HCT116 (cell line): Measurements from ENCODE around the gene VSTM1. TPM values are rescaled to one million over a fixed set of nuclear protein-coding genes. Genes with fewer than 3 reads are reported as not detected.

Source experiments
- ATAC-seq: fragments of 200-7000 bp; cut with Tn5 transposase; 2 replicates; pipeline ENCODE4 v1.9.1; 2020; ENCODE audit warnings: mild to moderate bottlenecking, moderate library complexity
- BruUV-seq: library from RNA; stranded (reverse); fragments of 400-500 nt; replicated peaks from 2 replicates; lab custom pipeline; 2021; lab: Mats Ljungman, UMichigan
- CTCF ChIA-PET: fragments of 300-600 bp; sonication (Branson Sonifier 250); formaldehyde crosslinking; loops from one replicate; lab custom pipeline; 2021; ENCODE audit warnings: antibody characterized with exemption; lab: Charles Lee
- POLR2A ChIA-PET: fragments of 300-600, 350-600 bp; sonication (Branson Sonifier 250); formaldehyde crosslinking; loops from one replicate; lab custom pipeline; 2021; ENCODE audit warnings: antibody characterized with exemption; lab: Charles Lee
- RAD21 ChIA-PET, 2 experiments: fragments of 300-600 bp; sonication (Branson Sonifier 250); formaldehyde crosslinking; loops; one replicate each; lab custom pipeline; 2023; ENCODE audit warnings: low total read pairs in 2 of 2; ENCODE audit not compliant: uncharacterized antibody in 2 of 2, unreplicated experiment in 2 of 2, low non-redundant PET in 1 of 2; lab: Charles Lee
- DNase-seq: peaks from one replicate; pipeline ENCODE4 v3.0.0-alpha.2; 2010; ENCODE audit warnings: low read depth, low spot score
- H2AFZ ChIP-seq: fragments of 200-600 bp; shearing (Covaris generic), sonication (generic); 2 replicates; pipeline ENCODE4 v1.6.1; 2017; ENCODE audit warnings: low read depth, mixed run types, mixed read lengths, antibody characterized with exemption, low read length; ENCODE audit not compliant: poor library complexity, severe bottlenecking
- H3K27ac ChIP-seq: 2 replicates; pipeline ENCODE4 v1.5.1; 2012; ENCODE audit warnings: low read depth, low read length
- H3K27me3 ChIP-seq: fragments of 200-600 bp; sonication (generic); 2 replicates; pipeline ENCODE4 v1.6.1; 2016; ENCODE audit warnings: mixed run types, low read length, mixed read lengths; ENCODE audit not compliant: insufficient read depth
- H3K36me3 ChIP-seq, 2 experiments: fragments of 200-500 bp in 1 of 2; fragments of 200-600 bp in 1 of 2; sonication (Bioruptor generic) in 1 of 2; sonication (generic) in 1 of 2; 2 replicates each; pipeline versions ENCODE4 v1.5.1 to v1.6.1; 2014 to 2016; ENCODE audit warnings: low read length in 2 of 2, inconsistent platforms in 1 of 2, mixed read lengths in 1 of 2, mixed run types in 1 of 2; ENCODE audit not compliant: insufficient read depth in 2 of 2, control insufficient read depth in 1 of 2
- H3K4me1 ChIP-seq, 2 experiments: fragments of 200-600 bp in 1 of 2; sonication (generic) in 1 of 2; 2 replicates each; pipeline versions ENCODE4 v1.5.1 to v1.6.1; 2012 to 2017; ENCODE audit warnings: low read length in 2 of 2, inconsistent platforms in 1 of 2, mild to moderate bottlenecking in 1 of 2, mixed read lengths in 1 of 2, mixed run types in 1 of 2, moderate library complexity in 1 of 2; ENCODE audit not compliant: insufficient read depth in 2 of 2, control insufficient read depth in 1 of 2
- H3K4me2 ChIP-seq: fragments of 200-600 bp; sonication (generic); 2 replicates; pipeline ENCODE4 v1.6.1; 2017; ENCODE audit warnings: mixed run types, low read length, mixed read lengths
- H3K4me3 ChIP-seq, 2 experiments: fragments of 200-600 bp in 1 of 2; sonication (generic) in 1 of 2; replicated peaks in 1 of 2; 2 replicates each; pipeline ENCODE4 v1.5.1; 2011 to 2016; ENCODE audit warnings: low read length in 2 of 2, control low read depth in 1 of 2, low read depth in 1 of 2, mild to moderate bottlenecking in 1 of 2, mixed read lengths in 1 of 2, mixed run types in 1 of 2
- H3K79me2 ChIP-seq: fragments of 200-600 bp; sonication (generic); 2 replicates; pipeline ENCODE4 v1.6.1; 2017; ENCODE audit warnings: mild to moderate bottlenecking, mixed run types, low read length, moderate library complexity, mixed read lengths; ENCODE audit not compliant: insufficient read depth
- H3K9ac ChIP-seq: fragments of 200-600 bp; sonication (generic); 2 replicates; pipeline ENCODE4 v1.6.1; 2016; ENCODE audit warnings: low read length, mixed read lengths
- H3K9me2 ChIP-seq: fragments of 200-600 bp; sonication (generic), shearing (Covaris generic); 2 replicates; pipeline ENCODE4 v1.6.1; 2017; ENCODE audit warnings: mixed run types, mild to moderate bottlenecking, moderate library complexity; ENCODE audit not compliant: insufficient read depth
- H3K9me3 ChIP-seq, 2 experiments: fragments of 200-500 bp in 1 of 2; fragments of 200-600 bp in 1 of 2; sonication (Bioruptor generic) in 1 of 2; sonication (generic) in 1 of 2; 2 replicates each; pipeline ENCODE4 v1.6.1; 2014 to 2017; ENCODE audit warnings: low read length in 2 of 2, mixed read lengths in 2 of 2, inconsistent platforms in 1 of 2, low read depth in 1 of 2, mild to moderate bottlenecking in 1 of 2, mixed run types in 1 of 2, moderate library complexity in 1 of 2; ENCODE audit not compliant: control insufficient read depth in 1 of 2, insufficient read depth in 1 of 2
- H4K20me1 ChIP-seq: fragments of 200-600 bp; sonication (generic), shearing (Covaris generic); 2 replicates; pipeline ENCODE4 v1.6.1; 2017; ENCODE audit warnings: mixed run types, mild to moderate bottlenecking, moderate library complexity; ENCODE audit not compliant: insufficient read depth
- CBX3 ChIP-seq: IDR thresholded peaks from 2 replicates; pipeline ENCODE4 v1.6.1; 2012; ENCODE audit warnings: low read depth
- CEBPB ChIP-seq: IDR thresholded peaks from 2 replicates; pipeline ENCODE4 v1.6.1; 2012; ENCODE audit warnings: low read depth
- CTCF ChIP-seq, 3 experiments: fragments of 200-600 bp in 1 of 3; sonication (generic) in 1 of 3; IDR thresholded peaks in 2 of 3; conservative IDR thresholded peaks in 1 of 3; 2 replicates each; pipeline ENCODE4 v1.5.1; 2012 to 2017; ENCODE audit warnings: low read depth in 2 of 3, low read length in 2 of 3, antibody characterized with exemption in 1 of 3, borderline replicate concordance in 1 of 3, control low read depth in 1 of 3, mild to moderate bottlenecking in 1 of 3, mixed read lengths in 1 of 3, mixed run types in 1 of 3, moderate library complexity in 1 of 3; ENCODE audit not compliant: insufficient read depth in 1 of 3
- EGR1 ChIP-seq: IDR thresholded peaks from 2 replicates; pipeline ENCODE4 v1.6.1; 2012; ENCODE audit warnings: low read depth
- ELF1 ChIP-seq: IDR thresholded peaks from 2 replicates; pipeline ENCODE4 v1.6.1; 2012; ENCODE audit warnings: low read depth, borderline replicate concordance
- EZH2 ChIP-seq: fragments of 200-600 bp; sonication (generic); IDR thresholded peaks from 2 replicates; pipeline ENCODE4 v1.6.1; 2017; ENCODE audit warnings: antibody characterized with exemption, mixed run types
- EZH2phosphoT487 ChIP-seq: fragments of 200-600 bp; IDR thresholded peaks from 2 replicates; pipeline ENCODE4 v1.6.1; 2018; ENCODE audit warnings: antibody characterized with exemption, borderline replicate concordance
- MAX ChIP-seq: IDR thresholded peaks from 2 replicates; pipeline ENCODE4 v1.6.1; 2012
- POLR2A ChIP-seq: IDR thresholded peaks from 2 replicates; pipeline ENCODE4 v1.7.0; 2011; ENCODE audit warnings: borderline replicate concordance; ENCODE audit not compliant: insufficient read depth, insufficient read length; ENCODE audit errors: extremely low read depth
- POLR2AphosphoS5 ChIP-seq: IDR thresholded peaks from 2 replicates; pipeline ENCODE4 v1.6.1; 2011; ENCODE audit warnings: mild to moderate bottlenecking, low read depth, low read length, moderate library complexity
- RAD21 ChIP-seq: IDR thresholded peaks from 2 replicates; pipeline ENCODE4 v1.6.1; 2012; ENCODE audit warnings: low read depth, mild to moderate bottlenecking
- SIN3A ChIP-seq: IDR thresholded peaks from 2 replicates; pipeline ENCODE4 v1.6.1; 2012; ENCODE audit warnings: low read depth
- SP1 ChIP-seq: IDR thresholded peaks from 2 replicates; pipeline ENCODE4 v1.6.1; 2012; ENCODE audit warnings: low read depth
- YY1 ChIP-seq: IDR thresholded peaks from 2 replicates; pipeline ENCODE4 v1.6.1; 2011; ENCODE audit warnings: low read length, low read depth, moderate library complexity, mild to moderate bottlenecking; ENCODE audit not compliant: insufficient replicate concordance; ENCODE audit errors: extremely low read depth
- ZBTB33 ChIP-seq: IDR thresholded peaks from 2 replicates; pipeline ENCODE4 v1.6.1; 2011; ENCODE audit warnings: mild to moderate bottlenecking, low read length, moderate library complexity; ENCODE audit not compliant: insufficient replicate concordance; ENCODE audit errors: extremely low read depth
- ZFX ChIP-seq: fragments of 450-650 bp; IDR thresholded peaks from 2 replicates; pipeline ENCODE4 v1.6.1; 2017
- intact Hi-C: fragments of 100-400 bp; cut with micrococcal nuclease; formaldehyde crosslinking; loops from 2 replicates; pipeline ENCODE4 v1.10.0; 2022
- total RNA-seq: library from RNA; stranded (reverse); gene quantifications from one replicate; pipeline ENCODE4 v1.2.1, GENCODE V29; 2021; ENCODE audit not compliant: unreplicated experiment

The VSTM1 gene
- total RNA-seq, 1 experiment from 2014 or later: not detected

GRCh38 chr19:54017261-54017660 lies 46.4 kb downstream of the VSTM1 start:
- Histone ChIP-seq H2AFZ (no peak overlapping the region), H3K27ac (no peak overlapping the region), H3K36me3 (no peaks in the 10 kb centered on the region), H3K9ac (no peak overlapping the region), H3K4me3 (no peak overlapping the region), H3K4me1 (peaks cover 12 to 16% of the 10 kb centered on the region in 2 experiments), H3K9me3 (no peaks in the 10 kb centered on the region), H3K79me2 (no peaks in the 10 kb centered on the region), H3K4me2 (no peak overlapping the region), H4K20me1 (no peaks in the 10 kb centered on the region), H3K9me2 (no peaks in the 10 kb centered on the region), H3K27me3 (no peaks in the 10 kb centered on the region)
- ATAC-seq (no peak), DNase-seq (no peak)
- POLR2A ChIA-PET: no interaction called here
- RAD21 ChIA-PET: no interaction called here
- TF ChIP-seq MAX (no peak), POLR2A (no peak), CBX3 (no peak), ZBTB33 (no peak), ZFX (no peak), CEBPB (no peak), EZH2 (no peak), CTCF (IDR thresholded peaks at IDR 0.05 in 2 of 3, conservative IDR thresholded peaks at IDR 0.05 in 1 of 3; ENCODE audit: borderline replicate concordance in 1 of 3, insufficient read depth in 1 of 3, low read depth in 2 of 3, low read length in 2 of 3) (no peak), EZH2phosphoT487 (no peak), ELF1 (no peak), EGR1 (no peak), POLR2AphosphoS5 (no peak), RAD21 (no peak), SP1 (no peak), YY1 (no peak), SIN3A (no peak)
- BruUV-seq: no TSS peak
- intact Hi-C loops: no loop called here
- CTCF ChIA-PET: interaction anchor here (1.7 to 1.8 kb wide), 2 partner anchors 13 to 224 kb away, joined by 4 to 9 read pairs; no protein-coding TSS in a partner anchor
